Loucy (cell line): ENCODE data around the gene PFDN1.

Experiments used
- H2AFZ ChIP-seq: fragments of 200-600 bp; sonication (generic); 2 replicates; pipeline ENCODE4 v1.6.0; 2016; ENCODE audit warnings: antibody characterized with exemption, mild to moderate bottlenecking, low read length, moderate library complexity
- H3F3A ChIP-seq: fragments of 200-600 bp; 2 replicates; pipeline ENCODE4 v1.6.0; 2016; ENCODE audit warnings: antibody characterized with exemption, low read depth, mild to moderate bottlenecking
- H3K27me3 ChIP-seq: fragments of 200-600 bp; sonication (generic); 2 replicates; pipeline ENCODE4 v1.6.1; 2014; ENCODE audit warnings: low read length, mild to moderate bottlenecking; ENCODE audit not compliant: insufficient read depth, poor library complexity, severe bottlenecking
- H3K36me3 ChIP-seq: fragments of 200-600 bp; sonication (generic); 2 replicates; pipeline ENCODE4 v1.6.1; 2016; ENCODE audit warnings: low read length; ENCODE audit not compliant: insufficient read depth
- H3K4me1 ChIP-seq: fragments of 200-600 bp; sonication (generic); 2 replicates; pipeline ENCODE4 v1.5.1; 2014; ENCODE audit warnings: low read length, mild to moderate bottlenecking; ENCODE audit not compliant: insufficient read depth, poor library complexity, severe bottlenecking
- H3K4me2 ChIP-seq: fragments of 200-600 bp; sonication (generic); 2 replicates; pipeline ENCODE4 v1.6.0; 2014; ENCODE audit warnings: antibody characterized with exemption, low read length, low read depth, mild to moderate bottlenecking; ENCODE audit not compliant: poor library complexity, severe bottlenecking
- H3K4me3 ChIP-seq: fragments of 200-600 bp; sonication (generic); 2 replicates; pipeline ENCODE4 v1.5.1; 2014; ENCODE audit warnings: low read length, mild to moderate bottlenecking, mixed read lengths; ENCODE audit not compliant: poor library complexity, severe bottlenecking
- H3K79me2 ChIP-seq: fragments of 200-600 bp; sonication (generic); 2 replicates; pipeline ENCODE4 v1.6.1; 2014; ENCODE audit warnings: low read length; ENCODE audit not compliant: insufficient read depth
- H3K9ac ChIP-seq: fragments of 200-600 bp; sonication (generic); 2 replicates; pipeline ENCODE4 v1.6.0; 2014; ENCODE audit warnings: mild to moderate bottlenecking, low read depth, low read length, moderate library complexity; ENCODE audit not compliant: poor library complexity, severe bottlenecking
- H3K9me2 ChIP-seq: fragments of 200-600 bp; sonication (generic); replicated peaks from 2 replicates; pipeline ENCODE4 v1.6.1; 2016; ENCODE audit warnings: low read depth, low read length, mixed read lengths
- H3K9me3 ChIP-seq: fragments of 200-600 bp; sonication (generic); 2 replicates; pipeline ENCODE4 v1.6.1; 2014; ENCODE audit warnings: mild to moderate bottlenecking, antibody characterized with exemption, low read length, low read depth; ENCODE audit not compliant: insufficient read depth
- H4K20me1 ChIP-seq: fragments of 200-600 bp; sonication (generic); 2 replicates; pipeline ENCODE4 v1.6.0; 2014; ENCODE audit warnings: antibody characterized with exemption, low read length, mild to moderate bottlenecking; ENCODE audit not compliant: insufficient read depth, poor library complexity, severe bottlenecking
- CTCF ChIP-seq: fragments of 200-600 bp; sonication (generic); conservative IDR thresholded peaks from 2 replicates; pipeline ENCODE4 v1.5.1; 2014; ENCODE audit warnings: mild to moderate bottlenecking, antibody characterized with exemption, low read length
- EZH2phosphoT487 ChIP-seq: fragments of 200-600 bp; IDR thresholded peaks from 2 replicates; pipeline ENCODE4 v1.6.1; 2018; ENCODE audit warnings: antibody characterized with exemption, mild to moderate bottlenecking, moderate library complexity, borderline replicate concordance

PFDN1 gene

GRCh38 chr5:140312067-140312790 is 9.3 kb upstream of the PFDN1 start:
- Histone ChIP-seq H3K4me2 (peak overlapping the region; percentile 50), H2AFZ (peak overlapping the region; percentile 84), H3K9me3 (no peaks in the 10 kb centered on the region)

DNA sequence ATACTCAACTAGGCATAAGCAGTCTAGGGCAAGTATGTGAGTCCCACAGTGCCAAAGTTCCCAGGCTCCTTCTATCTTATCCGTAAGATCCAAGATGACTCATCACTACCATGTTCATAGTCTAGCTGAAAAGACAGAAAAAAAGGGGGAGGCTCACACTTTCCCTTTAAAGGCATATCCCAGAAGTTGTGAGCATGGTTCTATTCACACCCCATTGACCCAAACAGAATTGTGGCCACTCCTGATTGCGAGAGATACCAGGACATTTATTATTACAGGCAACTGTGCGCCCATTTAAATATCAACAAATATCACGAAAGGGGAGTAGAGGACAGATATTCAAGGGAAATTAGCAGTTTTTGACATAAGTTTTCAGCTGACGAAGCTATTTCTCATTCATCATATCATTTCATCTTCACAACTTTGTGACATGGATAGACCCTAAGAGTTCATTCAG is 8.1 kb upstream of the PFDN1 start:
- Histone ChIP-seq H3K27me3 (no peaks in the 10 kb centered on the region), H3F3A (no peaks in the 10 kb centered on the region), H3K79me2 (no peaks in the 10 kb centered on the region), H3K4me1 (peaks cover 13% of the 10 kb centered on the region), H3K9me2 (no peaks in the 10 kb centered on the region), H3K4me3 (no peak overlapping the region), H3K9ac (no peak overlapping the region), H4K20me1 (no peaks in the 10 kb centered on the region), H3K9me3 (no peaks in the 10 kb centered on the region), H3K36me3 (no peaks in the 10 kb centered on the region), H2AFZ (no peak overlapping the region), H3K4me2 (no peak overlapping the region)
- TF ChIP-seq CTCF (no peak), EZH2phosphoT487 (no peak)

More at GRCh38 chr5:140312067-140312790, 9.3 kb upstream of the PFDN1 start:
- Histone ChIP-seq H4K20me1 (no peaks in the 10 kb centered on the region), H3K4me1 (peaks cover 13% of the 10 kb centered on the region), H3K9me2 (no peaks in the 10 kb centered on the region), H3F3A (no peaks in the 10 kb centered on the region), H3K9ac (peak overlapping the region; percentile 55), H3K27me3 (no peaks in the 10 kb centered on the region), H3K79me2 (no peaks in the 10 kb centered on the region), H3K36me3 (no peaks in the 10 kb centered on the region), H3K4me3 (peak overlapping the region; percentile 34)
- TF ChIP-seq CTCF (no peak), EZH2phosphoT487 (no peak)

- no peak for TF ChIP-seq EZH2phosphoT487
- TF ChIP-seq CTCF, result no peak
- no peak overlapping the region for H3K4me3 ChIP-seq
- no peaks in the 10 kb centered on the region for H3K9me3 ChIP-seq
- H4K20me1 ChIP-seq, result no peaks in the 10 kb centered on the region
- H3K79me2 ChIP-seq, result no peaks in the 10 kb centered on the region
- H2AFZ ChIP-seq, result no peak overlapping the region
- no peaks in the 10 kb centered on the region for H3K27me3 ChIP-seq
- no peaks in the 10 kb centered on the region for H3K36me3 ChIP-seq
- peaks cover 13% of the 10 kb centered on the region for H3K4me1 ChIP-seq
- H3K9me2 ChIP-seq, result no peaks in the 10 kb centered on the region
- H3K4me2 ChIP-seq, result no peak overlapping the region
- H3K9ac ChIP-seq, result no peak overlapping the region
- no peaks in the 10 kb centered on the region for H3F3A ChIP-seq
Observed at GRCh38 chr5:140310434-140310833, 7.5 kb upstream of the PFDN1 start.
